ENCODE results near the gene SLC39A9.
"Not testable (repeated sequence)": the region's sequence is repeated elsewhere in the genome, so short reads cannot be mapped to it uniquely, and the experiment has no call there.

Gene SLC39A9

DNA sequence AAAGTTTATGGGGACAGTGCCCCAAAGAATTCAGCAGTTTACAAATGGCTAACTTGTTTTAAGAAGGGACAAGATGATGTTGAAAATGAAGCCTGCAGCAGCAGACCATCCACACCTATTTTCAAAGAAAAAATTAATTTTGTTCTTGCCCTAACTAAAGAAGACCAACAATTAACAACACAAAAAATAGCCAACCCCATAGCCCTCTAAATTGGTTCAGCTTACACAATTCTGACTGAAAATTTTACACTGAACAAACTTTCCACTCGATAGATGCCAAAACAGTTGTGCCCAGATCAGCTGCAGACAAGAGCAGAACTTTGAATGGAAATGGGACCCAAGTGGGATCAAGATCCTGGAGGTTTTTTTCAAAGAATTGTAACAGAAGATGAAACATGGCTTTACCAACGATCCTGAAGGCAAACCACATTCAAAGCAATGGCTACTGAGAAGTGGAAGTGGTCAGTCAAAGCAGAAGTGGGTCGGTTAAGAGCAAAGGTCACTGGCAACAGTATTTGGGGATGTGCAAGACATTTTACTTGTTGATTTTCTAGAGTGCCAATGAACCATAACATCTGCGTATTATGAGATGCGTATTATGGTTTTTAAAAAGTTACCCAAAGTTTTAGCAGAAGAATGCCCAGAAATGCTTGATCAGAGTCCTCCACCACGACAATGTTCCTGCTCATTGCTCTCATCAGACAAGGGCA, 30.0 kb downstream of the SLC39A9 start:
- no peak for DNase-seq

DNA sequence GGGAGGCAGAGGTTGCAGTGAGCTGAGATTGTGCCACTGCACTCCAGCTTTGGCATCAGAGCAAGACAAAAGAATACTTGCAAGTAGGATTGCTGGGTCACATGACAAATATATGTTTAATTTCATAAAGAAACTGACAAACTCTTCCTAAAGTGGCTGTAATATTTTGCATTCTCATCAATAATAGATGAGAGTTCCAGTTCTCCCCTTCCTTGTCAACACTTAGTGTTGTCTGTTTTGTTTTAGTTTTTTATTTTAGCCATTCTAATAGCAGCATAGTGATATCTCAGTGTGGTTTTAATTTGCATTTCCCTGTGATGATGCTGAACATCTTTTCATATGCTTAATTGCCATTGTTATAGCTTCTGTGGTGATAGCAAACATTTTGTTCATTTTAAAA, 31.2 kb downstream of the SLC39A9 start:
- DNase-seq: no peak

DNA sequence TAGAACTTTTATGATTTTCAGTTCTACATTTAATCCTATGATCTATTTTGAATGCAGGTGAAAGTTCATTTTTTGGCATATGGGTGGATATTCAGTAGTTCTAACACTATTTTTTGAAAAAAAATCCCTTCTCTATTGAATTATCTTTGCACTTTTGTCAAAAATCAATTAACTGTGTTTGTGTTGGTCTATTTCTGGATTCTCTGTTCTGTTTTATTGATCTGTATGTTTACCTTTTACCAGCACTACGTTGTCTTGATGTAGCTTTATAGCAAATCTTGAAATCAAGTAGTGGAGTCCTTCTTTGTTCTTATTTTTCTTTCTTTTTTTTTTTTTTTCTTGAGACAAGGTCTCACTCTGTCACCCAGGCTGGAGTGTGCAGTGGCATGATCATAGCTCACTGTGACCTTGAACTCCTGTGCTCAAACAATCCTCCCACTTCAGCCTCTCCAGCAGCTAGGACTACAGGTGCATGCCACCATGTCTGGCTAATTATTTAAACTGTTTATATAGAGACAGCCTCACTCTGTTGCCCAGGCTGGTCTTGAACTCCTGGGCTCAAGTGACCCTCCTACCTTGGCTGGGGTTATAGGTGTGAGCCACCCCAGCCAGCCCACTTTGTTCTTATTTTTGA, 31.9 kb downstream of the SLC39A9 start:
- no peak for DNase-seq

DNA sequence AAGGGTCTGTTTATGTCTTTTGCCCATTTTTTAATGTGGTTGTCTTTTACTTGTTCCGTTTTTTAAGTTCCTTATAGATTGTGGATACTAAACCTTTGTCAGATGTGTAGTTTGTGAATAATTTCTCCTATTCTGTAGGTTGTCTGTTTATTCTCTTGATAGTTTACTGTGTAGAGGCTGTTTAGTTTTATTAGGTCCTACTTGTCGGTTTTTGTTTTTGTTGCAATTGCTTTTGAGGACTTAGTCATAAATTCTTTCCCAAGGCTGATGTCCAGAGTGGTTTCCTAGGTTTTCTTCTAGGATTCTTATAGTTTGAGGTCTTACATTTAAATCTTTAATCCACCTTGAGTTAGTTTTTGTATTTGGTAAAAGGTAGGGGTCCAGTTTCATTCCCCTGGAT, 33.9 kb downstream of the SLC39A9 start:
- DNase-seq: no peak

DNA sequence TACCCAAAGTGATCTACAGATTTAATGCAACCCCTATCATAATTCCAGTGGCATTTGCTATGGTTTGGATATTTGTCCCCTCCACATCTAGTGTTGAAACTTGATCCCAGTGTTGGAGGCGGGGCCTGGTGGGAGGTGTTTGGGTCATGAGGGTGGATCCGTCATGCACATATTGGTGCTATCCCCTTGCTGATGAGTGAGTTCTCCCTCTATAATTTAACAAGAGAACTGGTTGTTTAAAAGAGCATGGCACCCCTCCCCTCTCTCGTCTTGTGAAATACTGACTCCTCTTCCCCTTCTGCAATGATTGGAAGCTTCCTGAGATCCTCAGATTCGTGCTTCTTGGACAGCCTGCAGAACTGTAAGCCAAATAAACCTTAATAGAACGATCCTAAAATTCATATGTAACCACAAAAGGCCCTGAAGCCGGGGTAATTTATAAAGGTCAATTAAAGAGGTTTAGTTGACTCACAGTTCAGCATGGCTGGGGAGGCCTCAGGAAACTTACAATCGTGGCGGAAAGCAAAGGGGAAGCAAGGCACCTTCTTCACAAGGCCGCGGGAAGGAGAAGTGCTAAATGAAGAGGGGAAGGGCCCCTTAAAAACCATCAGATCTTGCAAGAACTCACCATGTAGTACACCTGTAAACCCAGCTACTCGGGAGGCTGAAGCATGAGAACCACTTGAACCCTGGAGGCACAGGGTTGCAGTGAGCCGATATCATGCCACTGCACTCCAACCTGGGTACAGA, 41.2 kb downstream of the SLC39A9 start:
- no peak for DNase-seq

DNA sequence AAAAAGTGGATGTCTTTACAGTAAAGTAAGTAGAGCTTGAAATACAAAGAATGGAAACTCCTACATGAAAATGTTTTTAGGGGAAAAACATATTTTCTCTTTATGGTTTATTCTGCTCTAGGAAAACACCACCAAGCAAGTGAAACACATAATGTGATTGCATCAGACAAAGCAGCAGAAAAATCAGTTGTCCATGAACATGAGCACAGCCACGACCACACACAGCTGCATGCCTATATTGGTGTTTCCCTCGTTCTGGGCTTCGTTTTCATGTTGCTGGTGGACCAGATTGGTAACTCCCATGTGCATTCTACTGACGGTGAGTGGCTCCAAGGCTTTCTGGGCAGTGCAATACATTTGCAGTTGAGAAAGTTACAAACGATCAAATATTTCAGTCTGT, 43.5 kb downstream of the SLC39A9 start:
- DNase-seq: no peak

DNA sequence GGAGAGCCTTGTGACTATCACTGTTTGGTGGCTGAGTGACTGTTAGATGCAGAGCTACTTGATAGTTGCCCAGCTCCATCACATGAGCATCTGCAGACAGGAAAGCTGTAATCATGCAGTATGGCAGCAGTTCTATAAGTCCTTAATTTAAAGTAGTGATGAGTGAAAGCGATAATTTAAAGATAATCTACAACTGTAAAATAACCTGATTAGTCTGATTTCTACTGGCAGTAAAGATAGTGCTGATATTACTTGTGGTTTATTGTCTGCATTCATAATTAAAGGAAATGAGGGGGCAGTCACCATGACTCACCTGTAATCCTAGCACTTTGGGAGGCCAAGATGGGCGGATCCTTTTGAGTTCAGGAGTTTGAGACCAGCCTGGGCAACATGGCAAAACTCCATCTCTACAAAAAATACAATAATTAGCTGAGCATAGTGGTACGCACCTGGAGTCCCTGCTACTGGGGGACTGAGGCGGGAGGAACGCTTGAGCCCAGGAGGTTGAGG, 44.9 kb downstream of the SLC39A9 start:
- DNase-seq: no peak

DNA sequence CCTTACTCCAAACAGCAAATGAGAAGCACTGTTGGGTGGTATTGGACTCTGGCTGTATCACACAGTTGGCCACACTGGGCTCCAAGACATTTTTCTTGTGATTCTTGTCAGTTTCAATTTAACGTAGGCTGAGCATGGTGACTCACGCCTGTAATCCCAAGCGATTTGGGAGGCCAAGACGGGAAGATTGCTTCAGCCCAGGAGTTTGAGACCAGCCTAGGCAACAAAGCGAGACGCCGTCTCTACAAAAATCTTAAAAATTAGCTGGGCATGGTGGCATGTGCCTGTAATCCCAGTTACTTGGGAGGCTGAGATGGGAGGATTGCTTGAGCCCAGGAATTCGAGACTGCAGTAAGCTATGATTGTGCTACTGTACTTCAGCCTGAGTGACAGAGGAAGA, 50.7 kb downstream of the SLC39A9 start:
- DNase-seq: no peak

DNA sequence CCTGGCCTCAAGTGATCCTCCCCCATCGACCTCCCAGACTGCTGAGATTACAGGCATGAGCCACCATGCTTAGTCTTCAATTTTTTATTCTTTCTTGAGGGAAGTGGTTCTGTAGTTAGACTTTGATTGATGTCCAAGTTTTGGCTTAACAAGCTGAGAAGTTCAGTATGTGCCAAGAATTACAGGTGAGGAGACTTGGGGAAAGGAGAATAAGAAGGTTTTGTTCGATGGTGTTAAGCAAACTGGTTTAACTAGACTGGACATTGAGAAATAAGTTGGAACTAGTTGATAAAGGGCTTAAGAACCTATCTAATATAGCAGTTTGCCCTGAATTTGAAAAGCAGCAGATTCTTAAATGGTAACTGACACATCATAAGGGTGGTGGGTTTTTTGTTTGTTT, 53.4 kb downstream of the SLC39A9 start:
- DNase-seq: no peak

DNA sequence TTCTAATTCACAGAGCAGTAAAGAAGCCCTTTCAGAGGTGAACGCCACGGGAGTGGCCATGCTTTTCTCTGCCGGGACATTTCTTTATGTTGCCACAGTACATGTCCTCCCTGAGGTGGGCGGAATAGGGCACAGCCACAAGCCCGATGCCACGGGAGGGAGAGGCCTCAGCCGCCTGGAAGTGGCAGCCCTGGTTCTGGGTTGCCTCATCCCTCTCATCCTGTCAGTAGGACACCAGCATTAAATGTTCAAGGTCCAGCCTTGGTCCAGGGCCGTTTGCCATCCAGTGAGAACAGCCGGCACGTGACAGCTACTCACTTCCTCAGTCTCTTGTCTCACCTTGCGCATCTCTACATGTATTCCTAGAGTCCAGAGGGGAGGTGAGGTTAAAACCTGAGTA, 59.9 kb downstream of the SLC39A9 start:
- no peak for DNase-seq

DNA sequence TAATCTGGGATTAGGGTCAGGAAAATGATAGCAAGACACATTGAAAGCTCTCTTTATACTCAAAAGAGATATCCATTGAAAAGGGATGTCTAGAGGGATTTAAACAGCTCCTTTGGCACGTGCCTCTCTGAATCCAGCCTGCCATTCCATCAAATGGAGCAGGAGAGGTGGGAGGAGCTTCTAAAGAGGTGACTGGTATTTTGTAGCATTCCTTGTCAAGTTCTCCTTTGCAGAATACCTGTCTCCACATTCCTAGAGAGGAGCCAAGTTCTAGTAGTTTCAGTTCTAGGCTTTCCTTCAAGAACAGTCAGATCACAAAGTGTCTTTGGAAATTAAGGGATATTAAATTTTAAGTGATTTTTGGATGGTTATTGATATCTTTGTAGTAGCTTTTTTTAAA, 60.6 kb downstream of the SLC39A9 start:
- DNase-seq: no peak

DNA sequence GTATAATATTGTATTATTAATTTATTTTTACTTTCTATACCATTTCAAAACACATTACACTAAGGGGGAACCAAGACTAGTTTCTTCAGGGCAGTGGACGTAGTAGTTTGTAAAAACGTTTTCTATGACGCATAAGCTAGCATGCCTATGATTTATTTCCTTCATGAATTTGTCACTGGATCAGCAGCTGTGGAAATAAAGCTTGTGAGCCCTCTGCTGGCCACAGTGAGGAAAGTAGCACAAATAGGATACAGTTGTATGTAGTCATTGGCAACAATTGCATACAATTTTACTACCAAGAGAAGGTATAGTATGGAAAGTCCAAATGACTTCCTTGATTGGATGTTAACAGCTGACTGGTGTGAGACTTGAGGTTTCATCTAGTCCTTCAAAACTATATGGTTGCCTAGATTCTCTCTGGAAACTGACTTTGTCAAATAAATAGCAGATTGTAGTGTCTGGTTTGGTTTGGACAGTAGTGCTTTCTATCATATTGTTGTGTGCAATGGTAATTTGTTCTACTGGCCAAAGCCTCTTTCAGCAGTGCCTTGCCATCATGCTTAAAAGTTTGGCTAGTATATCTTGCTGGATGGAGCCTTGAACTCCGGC, 61.7 kb downstream of the SLC39A9 start:
- peak; percentile 45 for DNase-seq

DNA sequence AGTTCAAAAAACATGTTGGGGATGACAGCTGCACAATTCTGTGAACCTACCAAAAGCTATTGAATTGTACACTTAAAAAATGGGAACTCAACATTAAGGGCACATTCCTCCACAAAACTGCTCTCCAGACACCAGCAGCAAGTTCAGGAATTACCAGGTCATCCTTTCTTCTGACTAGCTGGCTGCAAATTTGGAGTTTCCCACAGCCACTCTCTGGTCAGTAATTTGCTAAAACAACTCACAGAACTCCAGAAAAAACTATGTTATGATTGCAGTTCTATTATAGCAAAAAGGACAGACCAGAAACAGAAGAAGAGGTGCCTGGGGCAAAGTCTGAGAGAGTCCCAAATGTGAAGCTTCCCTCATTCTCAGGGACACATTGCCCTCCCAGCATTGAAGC, 65.9 kb downstream of the SLC39A9 start:
- no peak for DNase-seq

DNA sequence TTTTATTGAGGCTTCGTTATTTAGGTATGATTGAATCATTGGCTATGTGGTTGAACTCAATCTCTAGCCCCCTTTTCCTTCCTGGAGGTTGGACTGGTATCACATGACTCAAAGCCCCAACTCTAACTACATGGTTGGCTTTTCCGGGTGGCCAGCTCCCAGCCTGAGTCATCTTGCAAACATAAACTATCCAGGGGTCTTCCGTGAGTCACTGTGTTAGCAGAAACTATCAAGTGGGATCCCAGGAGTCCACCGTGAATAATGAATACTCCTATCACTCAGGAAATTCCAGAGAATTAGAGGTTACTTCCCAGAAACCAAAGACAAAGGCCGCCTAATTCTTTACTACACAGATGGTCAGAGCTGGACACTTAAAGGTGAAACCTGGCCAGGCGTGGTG, 66.3 kb downstream of the SLC39A9 start:
- DNase-seq: no peak

DNA sequence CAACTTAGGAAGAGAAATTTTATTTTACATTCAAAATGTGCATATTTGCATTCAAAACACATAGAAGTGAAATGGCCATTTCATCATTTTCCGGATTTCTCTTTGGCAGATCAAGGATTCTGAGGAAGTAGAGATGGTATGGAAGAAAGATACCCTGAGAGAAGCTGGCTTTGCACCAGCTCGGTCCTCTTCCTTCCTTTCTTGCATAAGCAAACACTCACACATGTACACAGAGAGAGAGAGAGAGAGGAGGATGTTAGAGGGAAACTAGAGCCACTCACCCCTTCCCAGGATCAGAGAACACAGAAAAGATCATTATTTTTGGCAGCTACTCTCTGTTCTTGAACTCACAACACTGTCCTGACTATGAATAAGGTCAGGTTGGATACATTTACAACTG, 70.5 kb downstream of the SLC39A9 start:
- no peak for DNase-seq

DNA sequence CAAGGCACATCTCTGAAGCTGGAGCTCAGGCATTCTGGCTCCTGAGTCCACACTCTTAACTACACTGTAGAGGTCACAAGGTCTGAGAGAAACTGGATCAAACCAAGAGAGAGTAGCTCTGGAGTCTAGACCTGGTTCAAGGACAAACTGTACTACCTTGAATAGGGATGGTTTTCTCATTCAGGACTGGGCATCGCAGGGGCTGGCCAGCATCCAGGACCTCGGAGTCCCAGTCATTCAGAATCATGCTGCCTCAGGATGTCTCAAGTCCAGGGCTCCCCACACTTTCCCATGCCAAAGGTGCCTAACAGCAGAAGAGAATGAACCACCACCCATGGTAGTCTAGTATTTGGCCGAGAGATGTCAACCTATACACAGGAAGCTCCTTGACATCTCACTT, 72.9 kb downstream of the SLC39A9 start:
- no peak for DNase-seq

DNA sequence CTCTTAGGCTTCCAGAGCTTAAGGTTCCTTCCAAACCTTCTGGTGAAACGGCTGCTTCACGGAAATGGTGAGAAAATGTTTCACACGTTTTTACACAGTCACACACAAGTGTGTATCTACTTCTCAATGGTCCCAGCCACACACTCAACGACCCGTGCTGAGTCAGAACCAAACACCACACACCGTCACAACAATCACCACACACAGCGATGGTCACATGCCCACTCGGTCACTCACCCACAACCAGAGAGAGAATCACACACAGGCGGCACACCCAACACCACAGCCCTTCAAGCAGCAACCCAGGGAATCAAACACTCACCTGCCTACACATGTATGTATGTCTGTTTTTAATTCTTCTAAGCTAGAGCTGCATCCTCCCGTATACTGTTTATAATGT, 73.4 kb downstream of the SLC39A9 start:
- DNase-seq: no peak

DNA sequence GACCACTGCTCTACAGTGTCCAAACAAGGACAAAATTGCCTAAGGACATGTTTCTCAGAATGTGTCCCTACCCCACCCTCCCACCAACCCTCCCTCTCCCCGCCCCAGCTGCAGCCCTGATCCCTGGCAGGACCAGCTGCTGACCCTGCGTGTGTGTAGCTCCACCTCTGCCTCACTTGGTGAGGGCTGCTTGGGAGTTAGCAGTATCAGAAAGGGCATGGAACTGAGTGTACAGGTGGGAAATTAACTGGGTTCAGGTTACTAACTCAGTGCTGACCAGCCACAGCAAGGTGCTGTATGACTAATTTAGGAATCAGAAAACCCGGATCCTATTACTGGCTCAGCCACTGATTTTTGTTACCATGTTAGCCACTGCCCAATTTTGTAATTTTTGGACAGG, 74.8 kb downstream of the SLC39A9 start:
- DNase-seq: no peak

DNA sequence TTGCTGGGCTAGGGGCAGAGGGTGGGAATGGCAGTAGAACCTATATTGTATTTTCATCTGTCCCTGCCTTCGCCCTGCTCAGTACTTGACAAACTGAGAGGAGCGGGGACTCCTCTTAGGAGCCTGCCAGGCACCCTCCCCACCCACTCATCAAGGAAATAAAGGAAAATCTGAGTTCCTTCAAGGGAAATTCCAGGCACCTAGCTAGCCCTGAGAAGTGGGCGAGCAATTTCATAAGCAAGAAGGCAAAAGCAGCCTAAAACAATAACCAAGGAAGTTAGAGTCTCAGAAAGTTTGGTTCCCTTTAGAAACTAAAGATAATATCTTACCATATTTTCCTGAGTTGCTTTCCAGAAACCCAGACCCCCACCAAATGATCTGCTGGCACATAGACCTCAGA, 75.5 kb downstream of the SLC39A9 start:
- no peak for DNase-seq

DNA sequence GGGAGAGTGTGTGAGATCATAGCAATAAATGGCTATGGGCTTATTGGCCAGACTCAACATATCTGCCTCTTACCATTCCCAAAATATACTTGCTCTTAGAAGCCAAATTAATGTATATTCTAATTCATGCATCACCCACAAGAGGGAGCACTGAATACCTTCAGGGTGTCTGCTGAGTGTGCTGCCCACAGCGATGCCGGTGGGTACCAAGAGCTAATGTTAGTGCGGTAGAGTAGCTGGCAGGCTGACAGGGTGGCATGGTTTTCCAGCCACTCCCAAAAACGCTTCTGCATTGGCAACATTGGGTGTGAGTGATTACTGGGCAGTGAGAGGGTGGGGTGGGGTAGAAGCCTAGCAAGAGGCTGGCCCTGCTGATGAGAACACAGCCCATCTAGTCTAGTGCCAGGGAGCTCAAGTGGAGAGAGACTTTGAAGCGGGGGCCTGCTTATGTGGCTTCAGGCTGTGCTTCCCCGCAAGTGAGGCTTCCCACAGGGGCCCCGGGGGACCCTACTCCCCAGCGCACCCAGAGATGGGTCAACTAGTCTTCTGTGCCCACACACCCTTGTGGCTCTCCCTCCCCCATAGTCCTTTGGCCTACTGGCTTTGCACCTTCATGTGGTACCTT, 76.8 kb downstream of the SLC39A9 start:
- no peak for DNase-seq

DNA sequence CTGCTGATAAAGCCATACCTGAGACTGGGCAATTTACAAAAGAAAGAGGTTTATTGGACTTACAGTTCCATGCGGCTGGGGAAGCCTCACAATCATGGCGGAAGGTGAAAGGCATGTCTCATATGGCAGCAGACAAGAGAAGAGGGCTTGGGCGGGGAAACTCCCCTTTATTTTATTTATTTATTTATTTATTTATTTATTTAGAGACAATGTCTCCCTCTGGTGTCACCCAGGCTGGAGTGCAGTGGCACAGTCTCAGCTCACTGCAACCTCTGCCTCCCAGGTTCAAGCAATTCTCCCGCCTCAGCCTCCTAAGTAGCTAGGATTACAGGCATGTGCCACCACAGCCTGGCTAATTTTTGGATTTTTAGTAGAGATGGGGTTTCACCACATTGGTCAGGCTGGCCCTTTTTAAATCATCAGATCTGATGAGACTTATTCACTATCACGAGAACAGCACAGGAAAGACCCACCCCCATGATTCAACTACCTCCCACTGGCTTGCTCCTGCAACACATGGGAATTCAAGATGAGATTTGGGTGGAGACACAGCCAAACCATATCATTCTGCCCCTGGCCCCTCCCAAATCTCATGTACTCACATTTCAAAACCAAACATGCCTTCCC, 78.4 kb downstream of the SLC39A9 start:
- not testable (repeated sequence) for DNase-seq

DNA sequence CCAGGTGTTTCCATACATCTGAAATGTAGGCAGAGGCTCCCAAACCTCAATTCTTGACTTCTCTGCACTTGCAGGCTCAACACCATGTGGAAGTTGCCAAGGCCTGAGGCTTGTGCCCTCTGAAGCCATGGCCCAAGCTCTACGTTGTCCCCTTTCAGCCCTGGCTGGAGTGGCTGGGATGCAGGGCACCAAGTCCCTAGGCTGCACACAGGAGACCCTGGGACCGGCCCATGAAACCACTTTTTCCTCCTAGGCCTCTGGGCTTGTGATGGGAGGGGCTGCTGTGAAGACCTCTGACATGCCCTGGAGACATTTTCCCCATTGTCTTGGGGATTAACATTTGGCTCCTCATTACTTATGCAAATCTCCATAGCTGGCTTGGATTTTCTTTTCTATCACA, 79.6 kb downstream of the SLC39A9 start:
- DNase-seq: not testable (repeated sequence)

DNA sequence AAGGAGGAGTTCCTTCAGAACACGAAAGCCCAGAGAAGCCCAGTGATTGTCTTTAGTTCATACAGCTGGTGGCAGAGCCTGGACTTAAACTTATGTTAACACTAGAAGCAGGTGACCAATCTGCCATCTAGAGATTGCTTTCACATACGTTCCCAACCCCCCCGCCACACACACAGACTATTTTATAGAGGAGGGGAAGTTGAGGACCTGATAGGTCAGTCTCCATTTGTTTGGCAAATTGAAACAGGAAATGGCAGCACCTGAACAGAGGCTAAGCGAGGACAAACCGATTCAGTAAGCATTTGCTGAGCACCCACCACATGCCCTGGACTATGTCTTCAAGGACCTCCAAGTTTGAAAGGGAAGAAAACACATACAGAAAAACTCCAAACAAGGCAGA, 81.2 kb downstream of the SLC39A9 start:
- no peak for DNase-seq
